ENCODE measurements around the gene CPM.

DNA sequence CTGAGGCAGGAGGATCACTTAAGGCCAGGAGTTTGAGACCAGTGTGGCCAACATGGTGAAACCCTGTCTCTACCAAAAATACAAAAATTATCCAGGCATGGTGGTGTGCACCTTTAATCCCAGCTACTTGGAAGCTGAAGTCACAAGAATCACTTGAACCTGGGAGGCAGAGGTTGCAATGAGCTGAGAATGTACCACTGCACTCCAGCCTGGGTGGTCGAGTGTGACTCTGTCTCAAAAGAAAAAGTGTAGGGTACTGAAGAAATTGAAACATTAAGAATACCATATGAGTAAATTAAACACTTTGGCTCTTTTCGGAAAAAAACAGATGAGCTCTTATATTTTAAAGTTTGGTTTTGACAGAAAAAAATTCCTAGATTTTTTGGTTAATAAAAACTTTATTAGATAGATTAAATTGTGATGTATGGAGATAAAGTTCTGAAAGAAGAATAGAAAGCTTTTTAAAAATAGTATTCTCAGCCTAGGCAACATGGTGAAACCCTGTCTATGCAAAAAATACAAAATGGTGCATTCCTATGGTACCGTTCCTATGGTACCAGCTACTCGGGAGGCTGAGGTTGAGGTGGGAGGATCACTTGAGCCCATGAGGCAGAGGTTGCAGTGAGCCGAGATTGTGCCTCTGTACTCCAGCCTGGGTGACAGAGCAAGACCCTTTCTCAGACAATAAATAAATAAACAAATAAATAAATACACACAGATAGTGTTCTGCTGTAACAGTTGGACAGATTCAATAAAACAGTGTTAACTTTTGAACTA, 104.9 kb downstream of the CPM start:
- TF ChIP-seq, protein P1, sequence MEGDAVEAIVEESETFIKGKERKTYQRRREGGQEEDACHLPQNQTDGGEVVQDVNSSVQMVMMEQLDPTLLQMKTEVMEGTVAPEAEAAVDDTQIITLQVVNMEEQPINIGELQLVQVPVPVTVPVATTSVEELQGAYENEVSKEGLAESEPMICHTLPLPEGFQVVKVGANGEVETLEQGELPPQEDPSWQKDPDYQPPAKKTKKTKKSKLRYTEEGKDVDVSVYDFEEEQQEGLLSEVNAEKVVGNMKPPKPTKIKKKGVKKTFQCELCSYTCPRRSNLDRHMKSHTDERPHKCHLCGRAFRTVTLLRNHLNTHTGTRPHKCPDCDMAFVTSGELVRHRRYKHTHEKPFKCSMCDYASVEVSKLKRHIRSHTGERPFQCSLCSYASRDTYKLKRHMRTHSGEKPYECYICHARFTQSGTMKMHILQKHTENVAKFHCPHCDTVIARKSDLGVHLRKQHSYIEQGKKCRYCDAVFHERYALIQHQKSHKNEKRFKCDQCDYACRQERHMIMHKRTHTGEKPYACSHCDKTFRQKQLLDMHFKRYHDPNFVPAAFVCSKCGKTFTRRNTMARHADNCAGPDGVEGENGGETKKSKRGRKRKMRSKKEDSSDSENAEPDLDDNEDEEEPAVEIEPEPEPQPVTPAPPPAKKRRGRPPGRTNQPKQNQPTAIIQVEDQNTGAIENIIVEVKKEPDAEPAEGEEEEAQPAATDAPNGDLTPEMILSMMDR (IDR thresholded peaks at IDR 0.05; ENCODE audit: low read length), result no peak
- TF ChIP-seq EZH2 (optimal IDR thresholded peaks at IDR 0.05; ENCODE audit: low read depth, low read length) (no peak), EZH2phosphoT487 (IDR thresholded peaks at IDR 0.05; ENCODE audit: low read length) (no peak)

Data from MM.1S (cell line).